Measurements from ENCODE around the gene RSAD1.

RSAD1 gene

GRCh38 chr17:50478391-50479381 is at the start of gene RSAD1:
Gene RSAD1, plus strand, starts transcription at chr17:50478860. Its CDS starts 25 bp downstream, at chr17:50478885.
- DNase-seq (ENCODE audit: low read depth) = peak; percentile 75

- DNase-seq (ENCODE audit: low read depth) = no peak
These were observed 48.9 kb upstream of the RSAD1 start for GRCh38 chr17:50429793-50430192.

GRCh38 chr17:50430821-50431618 is 47.6 kb upstream of the RSAD1 start:
- DNase-seq (ENCODE audit: low read depth) = no peak

- DNase-seq (ENCODE audit: low read depth) = no peak
These were observed 46.4 kb upstream of the RSAD1 start for GRCh38 chr17:50432125-50432762.

- no peak for DNase-seq (ENCODE audit: low read depth)
These were observed 41.3 kb upstream of the RSAD1 start for GRCh38 chr17:50437409-50437808.

GRCh38 chr17:50439008-50439407 is 39.7 kb upstream of the RSAD1 start:
- no peak for DNase-seq (ENCODE audit: low read depth)

- DNase-seq (ENCODE audit: low read depth) = no peak
These were observed 38.4 kb upstream of the RSAD1 start for GRCh38 chr17:50440172-50440837.

- DNase-seq (ENCODE audit: low read depth) = no peak
These were observed 37.5 kb upstream of the RSAD1 start for GRCh38 chr17:50440838-50441829.

GRCh38 chr17:50443505-50443974 is 35.1 kb upstream of the RSAD1 start:
- DNase-seq (ENCODE audit: low read depth) = no peak

GRCh38 chr17:50444841-50445715 is 33.6 kb upstream of the RSAD1 start:
- no peak for DNase-seq (ENCODE audit: low read depth)

GRCh38 chr17:50445730-50446325 is 32.8 kb upstream of the RSAD1 start:
- DNase-seq (ENCODE audit: low read depth) = no peak

GRCh38 chr17:50447870-50448595 is 30.6 kb upstream of the RSAD1 start:
- DNase-seq (ENCODE audit: low read depth) = no peak

- DNase-seq (ENCODE audit: low read depth) = no peak
These were observed 30.0 kb upstream of the RSAD1 start for GRCh38 chr17:50448643-50449042.

GRCh38 chr17:50451943-50452629 is 26.6 kb upstream of the RSAD1 start:
- DNase-seq (ENCODE audit: low read depth) = no peak

GRCh38 chr17:50452630-50453300 is 25.9 kb upstream of the RSAD1 start:
- DNase-seq (ENCODE audit: low read depth) = no peak

- DNase-seq (ENCODE audit: low read depth) = no peak
These were observed 24.8 kb upstream of the RSAD1 start for GRCh38 chr17:50453901-50454300.

- no peak for DNase-seq (ENCODE audit: low read depth)
These were observed 21.0 kb upstream of the RSAD1 start for GRCh38 chr17:50457621-50458020.
